ENCODE data around the gene HAT1.
A peak's percentile ranks its signal among the peaks of the same experiment; 100 is the strongest.
"Not testable (repeated sequence)": the region's sequence is repeated elsewhere in the genome, so short reads cannot be mapped to it uniquely, and the experiment has no call there.

The HAT1 gene

GRCh38 chr2:171899623-171900282 lies 22.5 kb upstream of the HAT1 start:
- ATAC-seq, H3K9me3 Mint-ChIP-seq, H3K36me3 Mint-ChIP-seq, H3K27ac Mint-ChIP-seq, H3K4me3 Mint-ChIP-seq, H3K27me3 Mint-ChIP-seq: not testable (repeated sequence)
- peaks cover 11% of the 10 kb centered on the region for H3K4me1 Mint-ChIP-seq

DNA sequence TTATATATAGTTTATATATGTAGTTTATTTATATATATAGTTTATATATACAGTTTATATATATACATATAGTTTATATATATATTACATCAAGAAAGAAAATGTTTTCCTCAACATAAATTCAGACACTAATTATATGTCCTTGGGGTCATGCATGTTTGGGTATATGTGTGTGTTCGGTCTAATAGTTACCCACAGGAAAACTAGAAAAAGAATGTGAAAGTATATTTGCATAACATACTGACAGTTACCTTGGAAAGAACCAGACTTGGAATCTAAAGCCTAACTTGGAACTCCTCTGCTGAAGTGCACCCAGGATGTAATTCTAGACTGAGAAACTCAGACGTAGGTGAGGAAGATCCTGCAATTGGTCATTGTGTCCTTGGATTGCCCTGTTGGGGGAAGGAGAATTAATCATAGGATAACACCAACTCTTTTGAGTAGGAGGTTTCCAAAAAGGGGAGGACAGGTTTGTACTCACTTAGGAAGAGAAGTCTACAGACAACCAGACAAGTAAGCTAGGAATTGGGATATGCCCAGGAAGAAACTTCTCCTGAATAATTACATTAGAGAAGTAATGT lies 19.3 kb upstream of the HAT1 start:
- peaks cover 11% of the 10 kb centered on the region for H3K4me1 Mint-ChIP-seq
- no peak for ATAC-seq
- H3K27ac Mint-ChIP-seq: no peak overlapping the region

DNA sequence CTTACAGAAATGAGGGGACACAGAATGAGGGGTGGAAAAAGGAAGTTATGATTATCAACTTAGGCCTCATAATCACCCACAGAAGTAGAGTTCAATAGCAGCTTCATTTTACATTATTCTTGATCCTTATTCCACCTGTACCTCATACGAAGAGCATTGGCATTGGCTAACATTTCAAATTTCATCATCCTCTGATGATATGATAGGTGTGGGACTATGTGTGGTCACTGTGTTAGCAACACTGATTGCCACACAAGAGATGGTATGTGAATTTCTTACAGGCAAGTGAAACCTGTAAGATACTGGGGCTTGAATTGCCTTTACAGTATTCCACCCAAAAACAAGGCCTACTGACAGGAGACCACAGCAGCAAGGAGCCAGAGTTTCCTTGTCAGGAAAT lies 14.0 kb upstream of the HAT1 start:
- ATAC-seq: no peak
- Mint-ChIP-seq H3K36me3 (no peaks in the 10 kb centered on the region), H3K27ac (no peak overlapping the region), H3K4me3 (no peak overlapping the region), H3K27me3 (no peaks in the 10 kb centered on the region), H3K9me3 (no peaks in the 10 kb centered on the region), H3K4me1 (peaks cover under 1% of the 10 kb centered on the region)

More for the DNA sequence above, 19.3 kb upstream of the HAT1 start:
- no peak overlapping the region for H3K4me3 Mint-ChIP-seq
- no peaks in the 10 kb centered on the region for H3K27me3 Mint-ChIP-seq
- H3K9me3 Mint-ChIP-seq: no peaks in the 10 kb centered on the region
- H3K36me3 Mint-ChIP-seq: no peaks in the 10 kb centered on the region

- H3K9me3 Mint-ChIP-seq: no peaks in the 10 kb centered on the region
- H3K36me3 Mint-ChIP-seq: no peaks in the 10 kb centered on the region
- H3K4me3 Mint-ChIP-seq: no peak overlapping the region
- no peaks in the 10 kb centered on the region for H3K4me1 Mint-ChIP-seq
- no peak overlapping the region for H3K27ac Mint-ChIP-seq
- no peak for ATAC-seq
- H3K27me3 Mint-ChIP-seq: no peaks in the 10 kb centered on the region
Measured at GRCh38 chr2:171909266-171909665, 13.0 kb upstream of the HAT1 start.

DNA sequence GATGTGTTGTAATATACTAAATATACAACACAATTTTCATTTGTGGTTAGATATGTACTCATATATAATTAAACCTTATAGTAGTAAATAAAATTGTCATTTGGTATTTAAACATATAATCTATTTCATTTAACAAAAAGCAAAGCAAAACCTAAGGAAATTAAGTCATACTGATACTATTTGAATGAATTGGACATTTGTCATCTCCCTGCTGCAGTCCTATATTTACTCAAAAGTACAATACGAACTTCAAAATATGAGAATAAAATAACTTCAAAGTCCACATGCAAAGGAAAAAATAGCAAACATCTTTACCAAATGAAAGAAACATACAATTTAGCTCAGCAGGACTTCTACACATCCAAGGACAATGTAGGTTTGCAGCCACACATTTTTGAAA lies 11.8 kb upstream of the HAT1 start:
- no peaks in the 10 kb centered on the region for H3K36me3 Mint-ChIP-seq
- H3K27me3 Mint-ChIP-seq: no peaks in the 10 kb centered on the region
- H3K4me3 Mint-ChIP-seq: no peak overlapping the region
- no peaks in the 10 kb centered on the region for H3K4me1 Mint-ChIP-seq
- H3K27ac Mint-ChIP-seq: no peak overlapping the region
- no peaks in the 10 kb centered on the region for H3K9me3 Mint-ChIP-seq
- ATAC-seq: no peak

DNA sequence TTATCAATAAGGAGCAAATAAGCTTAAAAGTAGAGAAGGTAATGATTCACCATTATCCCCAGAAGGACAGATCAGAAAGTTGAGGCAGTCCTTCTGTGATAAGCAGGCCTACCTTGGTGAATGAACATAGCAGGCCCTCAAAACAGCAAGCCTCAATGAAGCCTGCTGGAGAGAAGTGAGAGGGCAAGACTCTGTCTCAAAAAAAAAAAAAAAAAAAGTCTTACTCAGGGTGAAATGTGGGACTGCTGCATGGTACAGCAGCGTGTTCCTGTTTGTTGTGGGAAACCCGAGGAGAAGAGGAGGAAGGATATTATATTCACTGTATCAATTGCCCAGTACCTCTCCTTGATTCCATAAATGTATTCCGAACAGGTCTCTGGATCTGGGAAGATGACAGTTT lies 8.7 kb upstream of the HAT1 start:
- no peak overlapping the region for H3K27ac Mint-ChIP-seq
- no peaks in the 10 kb centered on the region for H3K36me3 Mint-ChIP-seq
- H3K9me3 Mint-ChIP-seq: no peaks in the 10 kb centered on the region
- no peaks in the 10 kb centered on the region for H3K4me1 Mint-ChIP-seq
- no peaks in the 10 kb centered on the region for H3K27me3 Mint-ChIP-seq
- H3K4me3 Mint-ChIP-seq: no peak overlapping the region
- no peak for ATAC-seq

DNA sequence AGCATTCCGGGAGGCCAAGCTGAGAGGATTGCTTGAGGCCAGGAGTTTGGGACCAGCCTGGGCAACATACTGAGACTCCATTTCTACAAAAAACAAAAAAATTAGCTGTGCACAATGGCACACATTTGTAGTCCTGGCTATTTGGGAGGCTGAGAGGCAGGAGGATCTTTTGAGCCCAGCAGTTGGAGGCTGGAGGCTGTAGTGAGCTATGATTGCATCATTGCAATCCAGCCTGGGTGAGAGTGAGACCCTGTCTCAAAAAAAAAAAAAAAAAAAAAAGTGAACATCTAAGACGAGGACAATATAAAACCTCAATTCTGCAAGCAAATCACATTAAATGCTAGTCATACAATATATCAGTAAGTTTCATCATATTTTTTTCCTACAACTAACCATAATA lies 2.8 kb upstream of the HAT1 start:
- H3K9me3 Mint-ChIP-seq: no peaks in the 10 kb centered on the region

DNA sequence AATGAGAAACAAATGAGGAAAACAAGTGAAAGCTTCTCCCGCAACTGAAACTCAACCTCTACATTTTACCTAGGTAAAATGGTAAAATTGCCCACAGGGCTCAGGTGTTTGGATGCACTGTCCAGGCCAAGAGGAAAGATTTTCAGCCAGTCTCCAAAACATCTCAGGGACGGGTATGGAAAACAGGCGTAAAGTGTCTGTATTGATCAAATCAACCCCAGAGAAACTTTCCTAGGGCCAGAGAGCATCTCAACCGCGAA lies 361 bp upstream of the HAT1 start:
- Mint-ChIP-seq H3K4me1 (peaks cover 23% of the 10 kb centered on the region), H3K4me3 (peak overlapping the region; percentile 94), H3K27ac (peak overlapping the region; percentile 87), H3K27me3 (no peaks in the 10 kb centered on the region), H3K36me3 (peaks cover 15% of the 10 kb centered on the region), H3K9me3 (no peaks in the 10 kb centered on the region)
- no peak for ATAC-seq

More for the DNA sequence above, 2.8 kb upstream of the HAT1 start:
- H3K4me1 Mint-ChIP-seq: peaks cover 18% of the 10 kb centered on the region
- no peak for ATAC-seq
- no peaks in the 10 kb centered on the region for H3K27me3 Mint-ChIP-seq
- peaks cover 1% of the 10 kb centered on the region for H3K36me3 Mint-ChIP-seq
- H3K27ac Mint-ChIP-seq: no peak overlapping the region
- H3K4me3 Mint-ChIP-seq: no peak overlapping the region

DNA sequence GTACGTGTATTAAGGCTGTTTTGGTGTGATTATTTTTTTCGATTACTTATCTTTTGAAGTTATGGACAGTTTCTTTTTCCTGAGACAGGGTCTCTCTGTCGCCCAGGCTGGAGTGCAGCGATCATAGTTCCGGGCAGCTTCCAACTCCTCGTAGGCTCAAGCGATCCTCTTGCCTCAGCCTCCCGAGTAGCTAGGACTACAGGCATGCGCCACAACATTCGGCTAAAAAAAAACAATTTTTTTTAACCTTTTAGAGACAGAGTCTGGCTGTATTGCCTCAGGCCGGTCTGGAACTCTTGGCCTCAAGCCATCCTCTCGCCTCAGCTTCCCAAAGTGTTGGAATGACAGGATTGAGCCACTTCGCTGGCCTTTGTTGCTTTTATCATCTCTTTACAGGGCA lies 945 bp downstream of the HAT1 start:
- peaks cover 23% of the 10 kb centered on the region for H3K4me1 Mint-ChIP-seq
- H3K27ac Mint-ChIP-seq: peak overlapping the region; percentile 87
- no peak for ATAC-seq

GRCh38 chr2:171924170-171924942 lies 2.1 kb downstream of the HAT1 start:
- Mint-ChIP-seq H3K4me1 (peaks cover 34% of the 10 kb centered on the region), H3K36me3 (peaks cover 27% of the 10 kb centered on the region)
- ATAC-seq: no peak

More for the DNA sequence above, 945 bp downstream of the HAT1 start:
- Mint-ChIP-seq H3K4me3 (peak overlapping the region; percentile 94), H3K36me3 (peaks cover 20% of the 10 kb centered on the region), H3K9me3 (no peaks in the 10 kb centered on the region), H3K27me3 (no peaks in the 10 kb centered on the region)

DNA sequence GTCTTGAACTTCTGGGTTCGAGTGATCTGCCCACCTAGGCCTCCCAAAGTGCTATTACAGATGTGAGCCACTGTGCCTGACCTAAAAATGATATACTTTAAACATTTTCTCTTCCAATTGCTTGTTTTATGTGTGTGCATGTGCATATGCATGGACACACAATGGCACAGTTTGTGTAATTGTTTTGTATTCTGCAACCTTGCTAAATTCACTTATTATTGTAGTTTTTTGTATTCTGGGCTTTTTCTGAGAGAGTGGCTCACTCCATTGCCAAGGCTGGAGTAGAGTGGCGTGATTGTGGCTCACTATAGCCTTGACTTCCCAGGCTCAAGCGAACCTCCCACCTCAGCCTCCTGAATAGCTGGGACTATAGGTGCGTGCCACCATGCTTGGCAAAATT lies 8.1 kb downstream of the HAT1 start:
- no peak overlapping the region for H3K4me3 Mint-ChIP-seq

More at GRCh38 chr2:171924170-171924942, 2.1 kb downstream of the HAT1 start:
- H3K27me3 Mint-ChIP-seq: no peaks in the 10 kb centered on the region
- H3K27ac Mint-ChIP-seq: peak overlapping the region; percentile 87
- H3K4me3 Mint-ChIP-seq: peak overlapping the region; percentile 50
- H3K9me3 Mint-ChIP-seq: no peaks in the 10 kb centered on the region

DNA sequence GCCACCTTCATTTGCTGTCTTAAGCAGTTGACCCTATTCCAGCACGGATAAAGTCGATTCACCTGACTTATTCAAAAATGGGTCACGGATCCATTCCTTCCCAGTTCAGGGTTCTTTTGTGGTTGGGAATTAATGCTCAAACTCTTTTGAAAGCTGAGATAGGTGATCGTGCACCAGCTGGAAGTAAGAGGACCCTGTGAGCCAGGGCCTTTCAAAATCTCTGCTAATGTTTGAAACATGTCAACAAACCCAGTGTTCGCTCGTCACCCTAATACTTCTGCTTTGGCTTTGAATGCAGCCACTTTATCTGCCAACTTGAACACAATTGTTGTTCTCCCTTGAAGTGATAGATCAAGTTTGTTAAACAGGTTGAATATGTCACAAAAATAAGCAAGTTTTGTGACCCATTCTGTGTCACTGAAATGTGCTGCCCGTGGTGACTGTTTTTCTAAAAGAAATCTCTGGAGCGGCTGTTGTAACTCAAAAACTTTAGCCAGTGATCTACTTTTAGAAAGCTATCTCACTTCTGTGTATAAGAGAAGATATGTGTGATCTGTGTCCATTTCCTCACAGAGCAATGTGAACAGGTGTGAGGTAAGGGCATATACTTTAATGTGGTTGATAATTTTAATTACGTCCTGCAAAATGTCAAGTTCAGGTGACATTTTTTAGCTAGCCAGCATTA lies 16.9 kb downstream of the HAT1 start:
- Mint-ChIP-seq H3K27me3 (no peaks in the 10 kb centered on the region), H3K36me3 (peaks cover 49% of the 10 kb centered on the region), H3K9me3 (no peaks in the 10 kb centered on the region), H3K4me1 (peaks cover 27% of the 10 kb centered on the region), H3K4me3 (no peak overlapping the region), H3K27ac (no peak overlapping the region)
- ATAC-seq: no peak

More for the DNA sequence above, 8.1 kb downstream of the HAT1 start:
- no peak for ATAC-seq
- H3K9me3 Mint-ChIP-seq: no peaks in the 10 kb centered on the region
- H3K4me1 Mint-ChIP-seq: peaks cover 26% of the 10 kb centered on the region
- no peak overlapping the region for H3K27ac Mint-ChIP-seq
- H3K27me3 Mint-ChIP-seq: no peaks in the 10 kb centered on the region
- peaks cover 55% of the 10 kb centered on the region for H3K36me3 Mint-ChIP-seq

DNA sequence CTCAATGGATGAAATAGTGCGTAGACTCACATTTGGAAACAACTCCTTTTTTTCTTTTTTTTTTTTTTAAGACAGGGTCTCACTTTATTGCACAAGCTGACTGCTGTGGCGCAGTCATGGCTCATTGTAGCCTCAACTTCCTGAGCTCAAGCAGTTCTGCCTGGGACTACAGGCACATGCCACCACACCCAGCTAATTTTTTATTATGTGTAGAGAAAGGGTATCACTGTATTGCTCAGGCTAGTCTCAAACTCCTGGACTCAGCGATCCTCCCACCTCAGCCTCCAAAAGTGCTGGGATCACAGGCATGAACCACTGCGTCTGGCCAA lies 17.4 kb downstream of the HAT1 start:
- no peak overlapping the region for H3K27ac Mint-ChIP-seq
- H3K9me3 Mint-ChIP-seq: no peaks in the 10 kb centered on the region
- H3K27me3 Mint-ChIP-seq: no peaks in the 10 kb centered on the region
- ATAC-seq: no peak
- no peak overlapping the region for H3K4me3 Mint-ChIP-seq
- H3K36me3 Mint-ChIP-seq: peaks cover 45% of the 10 kb centered on the region
- H3K4me1 Mint-ChIP-seq: peaks cover 24% of the 10 kb centered on the region

DNA sequence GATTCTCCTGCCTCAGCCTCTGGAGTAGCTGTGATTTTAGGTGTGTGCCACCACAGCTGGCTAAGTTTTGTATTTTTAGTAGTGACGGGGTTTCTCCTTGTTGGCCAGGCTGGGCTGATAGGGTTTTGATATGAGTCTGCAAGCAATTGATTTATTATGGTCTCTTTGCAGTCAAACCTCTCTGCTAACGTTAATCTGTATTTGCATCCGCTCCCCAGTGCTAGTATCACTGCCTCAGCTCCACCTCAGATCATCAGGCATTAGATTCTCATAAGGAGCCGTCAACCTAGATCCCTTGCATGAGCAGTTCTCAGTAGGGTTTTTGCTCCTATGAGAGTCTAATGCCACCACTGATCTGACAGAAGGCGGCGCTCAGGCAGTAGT lies 19.0 kb downstream of the HAT1 start:
- no peak for ATAC-seq
- no peaks in the 10 kb centered on the region for H3K9me3 Mint-ChIP-seq
- peaks cover 14% of the 10 kb centered on the region for H3K4me1 Mint-ChIP-seq
- H3K4me3 Mint-ChIP-seq: no peak overlapping the region
- no peaks in the 10 kb centered on the region for H3K27me3 Mint-ChIP-seq
- H3K36me3 Mint-ChIP-seq: peaks cover 36% of the 10 kb centered on the region
- H3K27ac Mint-ChIP-seq: no peak overlapping the region

DNA sequence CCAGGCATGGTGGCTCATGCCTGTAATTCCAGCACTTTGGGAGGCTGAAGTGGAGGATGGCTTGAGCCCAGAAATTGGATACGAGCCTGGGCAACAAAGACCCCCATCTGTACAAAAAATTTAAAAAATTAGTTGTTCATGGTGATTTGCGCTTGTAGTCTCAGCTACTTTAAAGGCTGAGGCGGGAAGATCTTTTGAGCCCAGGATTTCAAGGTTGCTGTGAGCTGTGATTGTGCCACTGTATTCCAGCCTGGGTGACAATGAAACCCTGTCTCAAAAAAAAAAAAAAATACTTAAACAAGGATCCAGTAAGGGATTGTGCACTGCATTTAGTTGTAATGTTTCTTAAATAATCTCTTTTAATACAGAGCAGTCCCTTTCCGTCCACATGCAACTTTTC lies 21.6 kb downstream of the HAT1 start:
- Mint-ChIP-seq H3K9me3 (no peaks in the 10 kb centered on the region), H3K4me3 (no peak overlapping the region), H3K4me1 (peaks cover 6% of the 10 kb centered on the region), H3K27me3 (no peaks in the 10 kb centered on the region), H3K36me3 (peaks cover 17% of the 10 kb centered on the region), H3K27ac (no peak overlapping the region)
- no peak for ATAC-seq

GRCh38 chr2:171952276-171952675 lies 30.0 kb downstream of the HAT1 start:
- no peaks in the 10 kb centered on the region for H3K9me3 Mint-ChIP-seq
- H3K4me3 Mint-ChIP-seq: no peak overlapping the region
- ATAC-seq: no peak
- peaks cover 5% of the 10 kb centered on the region for H3K4me1 Mint-ChIP-seq
- H3K27me3 Mint-ChIP-seq: no peaks in the 10 kb centered on the region
- H3K36me3 Mint-ChIP-seq: peaks cover 30% of the 10 kb centered on the region
- H3K27ac Mint-ChIP-seq: no peak overlapping the region

Data from stimulated activated memory B cell treated with anti-CD40 and anti-IgM and Interleukin-4, amounts not matched to agents 10 μg/mL and 1 μg/mL and 100 μg/mL, for 72 hours (primary cell).